Endothelial cell (in vitro differentiated cells): ENCODE data around the gene UBAP1L. TPM values are rescaled to one million over a fixed set of nuclear protein-coding genes. Genes with fewer than 3 reads are reported as not detected.

ENCODE experiments used
- DNase-seq: peaks from one replicate; pipeline ENCODE4 v3.0.0; 2021; ENCODE audit warnings: low spot score
- H3K27ac Mint-ChIP-seq: one replicate; pipeline ENCODE4 v1.8.0; 2021; ENCODE audit warnings: mixed read lengths, inconsistent platforms; ENCODE audit not compliant: unreplicated experiment
- H3K27me3 Mint-ChIP-seq: one replicate; pipeline ENCODE4 v1.8.0; 2021; ENCODE audit warnings: mild to moderate bottlenecking, moderate library complexity, mixed read lengths, inconsistent platforms; ENCODE audit not compliant: unreplicated experiment
- H3K36me3 Mint-ChIP-seq: one replicate; pipeline ENCODE4 v1.8.0; 2021; ENCODE audit warnings: mild to moderate bottlenecking, low read depth, mixed read lengths, inconsistent platforms; ENCODE audit not compliant: unreplicated experiment
- H3K4me1 Mint-ChIP-seq: one replicate; pipeline ENCODE4 v1.8.0; 2021; ENCODE audit warnings: mild to moderate bottlenecking, mixed read lengths, inconsistent platforms; ENCODE audit not compliant: unreplicated experiment
- H3K4me3 Mint-ChIP-seq: one replicate; pipeline ENCODE4 v1.8.0; 2021; ENCODE audit warnings: mild to moderate bottlenecking, mixed read lengths, inconsistent platforms; ENCODE audit not compliant: unreplicated experiment
- H3K9me3 Mint-ChIP-seq: one replicate; pipeline ENCODE4 v1.8.0; 2021; ENCODE audit warnings: mixed read lengths, inconsistent platforms; ENCODE audit not compliant: unreplicated experiment
- CTCF ChIP-seq: fragments of 200-600 bp; sonication (generic); IDR thresholded peaks from one replicate; pipeline ENCODE4 v1.5.0; 2021; ENCODE audit warnings: antibody characterized with exemption; ENCODE audit not compliant: unreplicated experiment
- total RNA-seq: library from RNA; stranded (reverse); fragmentation: NEBNext Ultra II Directional; extraction: Animal tissue kit (Norgen Biotek cat#: 25700); gene quantifications from one replicate; pipeline ENCODE4 v1.2.1, GENCODE V29; 2021; ENCODE audit not compliant: unreplicated experiment

UBAP1L gene
- total RNA-seq, 1 donor from 2014 or later = 1.8 TPM

GRCh38 chr15:65091946-65092770 is 22.8 kb downstream of the UBAP1L start:
- Mint-ChIP-seq H3K4me1 (no peaks in the 10 kb centered on the region), H3K9me3 (no peaks in the 10 kb centered on the region), H3K27me3 (no peaks in the 10 kb centered on the region), H3K4me3 (no peak overlapping the region), H3K36me3 (no peaks in the 10 kb centered on the region), H3K27ac (no peak overlapping the region)
- TF ChIP-seq CTCF = no peak
- no peak for DNase-seq

- no peak for TF ChIP-seq CTCF
- Mint-ChIP-seq H3K36me3 (no peaks in the 10 kb centered on the region), H3K27me3 (no peaks in the 10 kb centered on the region), H3K9me3 (no peaks in the 10 kb centered on the region), H3K27ac (peak overlapping the region; percentile 30), H3K4me1 (peaks cover 2% of the 10 kb centered on the region), H3K4me3 (no peak overlapping the region)
- no peak for DNase-seq
These were observed 25.7 kb downstream of the UBAP1L start for GRCh38 chr15:65089206-65089824.

- Mint-ChIP-seq H3K36me3 (no peaks in the 10 kb centered on the region), H3K27ac (no peak overlapping the region), H3K4me1 (peaks cover 9% of the 10 kb centered on the region), H3K27me3 (peaks cover 3% of the 10 kb centered on the region), H3K4me3 (no peak overlapping the region), H3K9me3 (no peaks in the 10 kb centered on the region)
- no peak for TF ChIP-seq CTCF
- DNase-seq = no peak
These were observed 26.4 kb downstream of the UBAP1L start for GRCh38 chr15:65088643-65089021.

- DNase-seq = no peak
- H3K27me3 Mint-ChIP-seq = peaks cover 4% of the 10 kb centered on the region
- TF ChIP-seq CTCF = no peak
- H3K36me3 Mint-ChIP-seq = no peaks in the 10 kb centered on the region
- H3K4me1 Mint-ChIP-seq = peaks cover 14% of the 10 kb centered on the region
- no peaks in the 10 kb centered on the region for H3K9me3 Mint-ChIP-seq
- no peak overlapping the region for H3K4me3 Mint-ChIP-seq
- H3K27ac Mint-ChIP-seq = no peak overlapping the region
These were observed 26.9 kb downstream of the UBAP1L start for GRCh38 chr15:65087873-65088642.

- no peaks in the 10 kb centered on the region for H3K9me3 Mint-ChIP-seq
- no peak overlapping the region for H3K4me3 Mint-ChIP-seq
- H3K36me3 Mint-ChIP-seq = no peaks in the 10 kb centered on the region
- H3K27ac Mint-ChIP-seq = no peak overlapping the region
- DNase-seq = no peak
- peaks cover 20% of the 10 kb centered on the region for H3K4me1 Mint-ChIP-seq
- no peak for TF ChIP-seq CTCF
- peaks cover 7% of the 10 kb centered on the region for H3K27me3 Mint-ChIP-seq
These were observed 27.6 kb downstream of the UBAP1L start for GRCh38 chr15:65087411-65087810.
